GM18508 (cell line): Measurements from ENCODE around the gene NFIB.

Experiments used
- ATAC-seq: cut with Tn5 transposase; IDR thresholded peaks from one replicate; pipeline ENCODE4 v1.9.1; 2021; ENCODE audit warnings: moderate number of reproducible peaks; ENCODE audit not compliant: insufficient read depth, unreplicated experiment

Gene NFIB

GRCh38 chr9:14307989-14308852 is 5.7 kb downstream of the NFIB start:
- no peak for ATAC-seq

DNA sequence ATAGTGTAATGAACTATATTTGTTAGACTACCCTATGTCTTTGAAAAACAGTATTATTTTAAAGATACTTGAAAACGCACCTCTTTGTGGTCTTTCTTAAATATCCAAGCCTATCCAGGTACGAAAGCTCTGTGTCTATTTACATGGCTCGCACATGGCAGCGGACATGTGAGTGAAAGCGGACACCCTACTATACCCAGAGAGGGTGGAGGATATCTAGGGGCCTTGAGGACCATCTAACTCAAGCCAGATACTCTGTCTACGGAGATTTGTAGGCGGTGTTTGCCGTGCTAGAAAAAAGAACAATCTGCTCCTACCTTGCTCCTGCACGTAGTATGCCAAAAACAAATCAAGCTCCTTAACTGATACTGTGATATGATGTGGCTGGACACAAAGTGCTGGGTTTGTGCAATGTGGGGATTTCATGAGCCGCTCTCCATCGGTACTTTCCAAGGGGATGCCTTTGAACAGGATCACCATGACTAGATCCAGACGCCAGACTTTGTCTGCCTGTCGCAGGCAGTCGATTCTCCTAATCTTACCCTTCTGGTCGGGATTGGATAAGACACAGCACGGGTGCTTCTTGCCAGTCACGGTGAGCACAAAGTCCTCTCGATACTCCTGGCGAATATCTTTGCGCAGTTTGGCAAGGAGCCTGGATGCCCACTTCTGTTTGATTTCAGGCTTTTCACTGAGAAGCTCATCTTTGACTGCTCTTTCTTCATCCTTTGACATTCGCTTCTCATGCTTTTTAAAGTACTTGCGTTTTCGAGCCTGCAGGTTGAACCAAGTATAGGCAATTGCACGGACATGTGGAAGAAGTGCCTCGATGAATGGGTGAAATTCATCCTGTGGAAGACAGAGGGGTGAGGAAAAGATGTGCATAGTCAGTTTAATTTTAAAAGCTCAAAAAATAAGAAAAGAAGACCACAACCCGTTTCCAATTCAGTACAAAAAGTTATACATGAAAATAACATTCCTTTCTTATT is 7.0 kb downstream of the NFIB start:
- ATAC-seq: no peak

DNA sequence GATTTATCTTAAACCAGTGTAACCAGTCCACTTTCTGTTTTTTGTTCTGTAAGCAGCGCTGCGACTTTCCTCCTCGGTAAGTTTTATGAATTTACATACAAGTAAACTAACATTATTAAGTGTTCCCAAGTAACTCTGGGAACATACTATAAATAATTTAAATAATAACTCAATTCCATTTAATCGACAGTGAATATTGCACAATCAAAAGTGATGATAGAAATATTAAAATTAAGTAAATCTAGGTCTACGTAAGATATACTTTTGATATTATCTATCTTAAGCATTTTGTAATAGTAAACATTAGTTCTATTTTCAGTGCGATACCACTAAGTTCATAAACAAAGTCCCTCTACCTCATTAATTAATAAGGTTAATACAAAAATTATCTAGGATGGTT is 7.8 kb downstream of the NFIB start:
- ATAC-seq: no peak

GRCh38 chr9:14304259-14304658 is 9.7 kb downstream of the NFIB start:
- no peak for ATAC-seq

DNA sequence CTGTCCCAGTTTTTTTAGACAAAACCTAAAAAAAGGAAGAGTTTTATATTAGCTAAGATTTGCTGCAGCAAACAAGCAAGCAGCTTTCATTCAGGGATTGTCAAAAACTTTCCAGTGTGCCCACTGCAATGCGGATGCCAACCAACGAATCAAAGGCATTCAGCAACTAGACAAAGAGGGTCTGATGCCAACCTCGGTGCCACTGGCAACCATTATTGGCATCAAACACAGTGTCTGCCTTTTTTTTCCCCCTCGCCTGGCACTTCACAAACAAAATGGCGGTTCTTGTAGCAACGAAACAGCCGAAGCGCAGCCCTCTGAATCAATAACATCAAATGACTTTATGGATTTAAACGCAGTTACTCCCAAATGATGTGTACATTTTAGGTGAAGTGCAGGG is 10.4 kb downstream of the NFIB start:
- no peak for ATAC-seq

- no peak for ATAC-seq
Measured at GRCh38 chr9:14303100-14303499, 10.8 kb downstream of the NFIB start.

DNA sequence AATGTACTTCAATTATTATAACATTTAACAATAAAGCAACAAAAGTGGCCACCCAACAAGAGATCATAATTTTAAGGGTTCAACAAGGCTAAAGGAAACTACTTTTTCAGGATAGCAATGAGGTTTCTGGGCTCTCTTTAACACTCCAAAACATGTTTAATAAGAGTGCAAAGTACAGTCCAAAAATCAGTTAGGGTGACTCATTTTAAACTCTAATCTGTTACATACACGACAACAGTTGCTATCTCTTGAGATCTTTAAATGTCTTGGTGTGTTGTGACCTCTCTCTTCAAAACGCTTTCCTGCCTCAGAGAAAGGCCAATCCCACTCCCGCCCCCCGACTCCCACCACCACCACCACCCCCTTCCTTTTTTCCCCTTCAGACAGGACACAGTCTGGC is 11.5 kb downstream of the NFIB start:
- ATAC-seq: no peak

- ATAC-seq: no peak
Measured at GRCh38 chr9:14301583-14302021, 12.3 kb downstream of the NFIB start.

GRCh38 chr9:14301006-14301405 is 12.9 kb downstream of the NFIB start:
- ATAC-seq: no peak

DNA sequence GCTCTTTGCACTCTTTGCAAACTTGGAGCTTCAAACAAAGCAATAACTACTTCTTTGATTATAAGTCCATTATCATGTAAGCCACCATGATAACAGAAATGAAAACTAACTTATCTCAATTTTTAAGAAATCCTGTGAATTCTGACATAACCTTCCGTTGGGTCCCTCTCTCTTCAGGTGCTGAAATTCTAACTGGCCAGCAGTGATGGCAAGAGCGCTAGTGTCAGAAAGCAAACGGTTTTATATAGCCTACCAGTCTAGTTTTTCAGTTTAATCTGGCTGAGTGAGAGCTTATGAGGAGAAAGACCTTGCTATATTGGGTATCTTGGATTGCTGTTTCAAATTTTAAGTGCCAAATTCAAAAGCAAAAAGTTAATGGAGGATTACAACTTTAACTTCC is 13.4 kb downstream of the NFIB start:
- ATAC-seq: no peak

- no peak for ATAC-seq
Measured at GRCh38 chr9:14300040-14300439, 13.9 kb downstream of the NFIB start.

DNA sequence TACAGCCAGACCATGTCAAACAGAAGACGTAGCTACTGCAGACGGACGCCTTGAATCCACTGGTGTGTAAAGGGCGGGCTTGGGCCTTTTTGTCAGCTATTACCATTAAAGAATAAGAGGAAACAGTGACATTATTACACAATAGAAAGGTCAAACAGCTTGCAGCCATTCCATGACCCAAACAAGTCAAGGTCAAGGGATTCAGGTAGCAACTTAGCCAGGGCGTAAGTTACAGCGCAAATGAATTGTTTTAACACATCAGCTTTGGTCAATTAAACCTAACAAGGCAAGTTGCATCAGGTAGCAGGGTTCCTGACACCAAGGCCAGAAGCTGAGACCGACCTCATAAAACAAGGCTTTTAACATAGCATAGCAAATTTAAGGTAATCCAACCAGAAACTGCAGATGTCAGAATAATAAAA is 15.3 kb downstream of the NFIB start:
- ATAC-seq: no peak

GRCh38 chr9:14296495-14297113 is 17.3 kb downstream of the NFIB start:
- ATAC-seq: no peak

DNA sequence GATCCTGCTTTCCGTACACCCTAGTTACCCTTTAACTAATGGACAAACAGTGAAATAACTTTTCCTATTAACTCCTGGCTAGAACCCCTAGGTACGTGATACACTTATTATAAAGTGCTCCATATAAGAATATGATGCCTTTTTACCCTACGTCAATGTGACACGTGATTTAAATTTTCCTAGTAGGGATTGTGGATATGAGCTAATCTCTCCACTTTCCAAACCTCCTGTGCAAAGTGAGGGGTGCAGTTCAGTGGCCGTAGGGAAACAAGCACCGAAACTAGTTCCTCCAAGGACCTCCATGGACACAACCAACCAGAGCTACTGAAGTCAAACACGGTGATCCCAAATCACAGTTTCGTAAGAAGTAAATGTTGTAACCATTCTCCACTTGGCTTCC is 19.3 kb downstream of the NFIB start:
- no peak for ATAC-seq

DNA sequence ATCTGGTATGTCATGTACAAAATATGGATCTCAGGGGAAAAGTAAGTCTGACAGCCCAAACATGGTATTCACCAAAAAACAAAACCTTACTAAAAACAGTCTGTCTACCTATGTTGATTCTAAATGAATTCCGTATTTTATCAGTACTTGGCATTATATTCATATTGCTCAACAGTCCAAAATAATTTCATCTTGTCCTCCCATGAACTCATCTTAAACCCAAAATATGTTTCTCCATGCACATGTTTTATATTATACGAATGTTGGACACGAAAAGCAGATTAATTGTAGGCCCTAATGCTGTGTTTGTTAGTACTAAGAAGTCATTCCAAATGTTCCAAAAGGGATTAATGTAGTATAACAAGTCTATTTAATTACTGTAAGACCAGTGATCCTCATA is 20.1 kb downstream of the NFIB start:
- ATAC-seq: no peak

DNA sequence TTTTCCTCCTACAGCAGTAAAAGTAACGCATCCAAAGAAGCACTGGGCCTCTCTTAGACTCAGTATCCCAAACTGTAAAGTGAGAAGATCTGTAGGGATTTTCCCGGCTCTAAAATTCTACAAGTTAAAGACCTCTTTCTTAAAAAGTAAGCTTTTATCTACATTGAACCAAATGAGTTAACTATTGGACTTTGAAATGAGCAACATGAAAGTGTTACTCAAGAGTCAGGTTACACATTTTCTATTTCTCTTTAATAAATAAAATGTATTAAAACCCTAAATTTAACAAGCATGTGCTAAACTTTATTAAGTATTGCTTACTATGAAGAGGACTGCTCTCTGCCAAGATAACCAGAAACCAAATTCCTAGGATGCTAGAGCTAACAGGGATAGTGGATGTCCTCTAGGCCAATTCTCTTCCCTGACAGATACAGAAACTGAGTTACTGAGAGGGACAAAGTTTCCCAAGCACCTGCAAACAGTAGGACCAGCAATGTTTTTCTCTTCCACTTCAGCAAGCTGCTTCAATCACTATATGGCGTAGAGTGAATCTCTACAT is 21.7 kb downstream of the NFIB start:
- no peak for ATAC-seq

- no peak for ATAC-seq
Measured at GRCh38 chr9:14289916-14290315, 24.0 kb downstream of the NFIB start.

GRCh38 chr9:14288433-14288832 is 25.5 kb downstream of the NFIB start:
- no peak for ATAC-seq

GRCh38 chr9:14286121-14286520 is 27.8 kb downstream of the NFIB start:
- ATAC-seq: no peak

DNA sequence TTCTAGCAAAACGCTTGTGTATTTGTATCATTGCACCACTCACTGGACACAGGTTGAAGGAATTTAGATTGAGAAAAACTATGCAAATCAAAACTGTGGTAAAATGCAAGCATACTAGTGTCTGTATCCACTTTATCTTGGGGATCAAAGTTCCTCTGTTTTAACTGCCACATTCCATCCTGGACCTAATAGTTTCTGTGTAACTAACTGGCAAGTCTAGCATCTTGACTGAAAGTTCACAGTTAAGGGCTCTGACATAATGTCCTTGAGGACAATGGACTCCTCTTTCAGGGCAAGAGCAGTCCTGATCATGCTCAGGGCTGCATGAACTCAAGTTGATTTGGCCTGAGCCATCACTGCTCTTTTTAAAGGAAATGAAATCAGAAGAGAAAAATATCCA is 30.7 kb downstream of the NFIB start:
- no peak for ATAC-seq
